HG03280 (cell line): ENCODE measurements around the gene TUBB3.
"Not testable (repeated sequence)": the region's sequence is repeated elsewhere in the genome, so short reads cannot be mapped to it uniquely, and the experiment has no call there.

ENCODE experiments used
- ATAC-seq: cut with Tn5 transposase; IDR thresholded peaks from one replicate; pipeline ENCODE4 v1.9.1; 2021; ENCODE audit warnings: mild to moderate bottlenecking, moderate library complexity; ENCODE audit not compliant: unreplicated experiment

Gene TUBB3

GRCh38 chr16:89900885-89901284 is 22.3 kb upstream of the TUBB3 start:
- no peak for ATAC-seq

GRCh38 chr16:89902980-89903379 is 20.2 kb upstream of the TUBB3 start:
- ATAC-seq = no peak

GRCh38 chr16:89903908-89904515 is 19.1 kb upstream of the TUBB3 start:
- ATAC-seq = no peak

- no peak for ATAC-seq
Measured at GRCh38 chr16:89904606-89905510, 18.3 kb upstream of the TUBB3 start.

GRCh38 chr16:89905511-89906139 is 17.5 kb upstream of the TUBB3 start:
- no peak for ATAC-seq

- no peak for ATAC-seq
Measured at GRCh38 chr16:89906140-89907025, 16.8 kb upstream of the TUBB3 start.

- no peak for ATAC-seq
Measured at GRCh38 chr16:89907055-89907814, 15.9 kb upstream of the TUBB3 start.

GRCh38 chr16:89908236-89908635 is 14.9 kb upstream of the TUBB3 start:
- ATAC-seq = no peak

GRCh38 chr16:89909777-89910716 is 13.1 kb upstream of the TUBB3 start:
- no peak for ATAC-seq

GRCh38 chr16:89910717-89911354 is 12.3 kb upstream of the TUBB3 start:
- ATAC-seq = no peak

- no peak for ATAC-seq
Measured at GRCh38 chr16:89911375-89911774, 11.8 kb upstream of the TUBB3 start.

- ATAC-seq = no peak
Measured at GRCh38 chr16:89912143-89912542, 11.0 kb upstream of the TUBB3 start.

GRCh38 chr16:89912627-89913026 is 10.5 kb upstream of the TUBB3 start:
- no peak for ATAC-seq

GRCh38 chr16:89913408-89914387 is 9.4 kb upstream of the TUBB3 start:
- ATAC-seq = no peak

GRCh38 chr16:89914642-89915285 is 8.4 kb upstream of the TUBB3 start:
- not testable (repeated sequence) for ATAC-seq

- no peak for ATAC-seq
Measured at GRCh38 chr16:89915303-89916232, 7.6 kb upstream of the TUBB3 start.
